ENCODE measurements around the gene R3HDML. TPM values are rescaled to one million over a fixed set of nuclear protein-coding genes. Genes with fewer than 3 reads are reported as not detected.
A peak's percentile ranks its signal among the peaks of the same experiment; 100 is the strongest.

Gene R3HDML
- total RNA-seq, 2 donors from 2014 or later: not detected

DNA sequence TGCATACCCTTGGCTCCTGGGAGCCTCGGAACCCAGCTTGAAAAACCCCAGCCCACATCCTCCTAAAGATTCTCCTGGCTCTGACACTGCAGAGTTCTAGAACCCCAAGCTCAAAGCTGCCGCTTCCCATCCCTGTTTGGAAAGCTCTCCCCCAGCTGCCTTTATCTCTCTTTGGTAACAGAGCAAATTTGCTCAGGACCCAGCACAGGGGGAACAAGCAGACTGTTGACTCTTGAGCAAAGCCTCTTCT lies 57.5 kb downstream of the R3HDML start:
- intact Hi-C loops (cut with DNase I): no loop called here
- no peak for DNase-seq (ENCODE audit: low spot score)

DNA sequence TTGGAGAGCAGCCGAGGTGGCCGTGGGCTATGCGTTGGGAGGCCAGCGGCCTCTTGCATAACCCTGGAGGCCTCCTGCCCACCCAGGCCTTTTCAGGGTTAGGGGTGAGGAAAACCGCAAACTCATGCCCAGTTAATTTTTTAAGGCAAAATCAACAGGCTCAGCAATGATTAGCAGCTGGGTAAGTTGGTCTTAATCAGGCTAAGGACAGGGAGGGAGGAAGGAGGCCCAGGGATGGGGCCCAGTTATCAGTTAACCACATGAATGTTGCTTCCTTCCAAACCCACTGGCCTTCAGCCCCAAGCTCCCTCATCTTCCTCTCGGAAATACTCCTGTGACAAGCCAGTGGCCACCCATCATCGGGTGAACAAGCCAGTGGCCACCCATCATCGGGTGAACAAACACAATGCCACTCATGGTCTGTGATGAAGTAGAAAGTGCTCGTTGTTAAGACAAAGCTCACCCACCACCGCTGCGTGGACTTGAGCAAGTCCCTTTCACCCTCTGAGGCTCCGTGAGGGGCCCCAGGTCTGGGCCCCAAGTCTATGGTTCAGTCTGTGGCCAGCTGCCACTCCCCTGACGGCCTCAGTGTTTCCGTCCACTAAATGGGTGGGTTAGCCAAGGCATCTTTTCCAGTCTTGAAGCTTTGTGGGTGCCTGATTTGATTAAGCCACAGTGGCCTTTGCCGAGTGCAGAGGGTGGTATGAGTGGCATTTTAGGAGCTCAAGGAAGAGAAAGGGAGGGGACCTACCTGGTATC lies 58.0 kb downstream of the R3HDML start:
- DNase-seq (ENCODE audit: low spot score): no peak
- intact Hi-C loops (cut with DNase I): no loop called here

DNA sequence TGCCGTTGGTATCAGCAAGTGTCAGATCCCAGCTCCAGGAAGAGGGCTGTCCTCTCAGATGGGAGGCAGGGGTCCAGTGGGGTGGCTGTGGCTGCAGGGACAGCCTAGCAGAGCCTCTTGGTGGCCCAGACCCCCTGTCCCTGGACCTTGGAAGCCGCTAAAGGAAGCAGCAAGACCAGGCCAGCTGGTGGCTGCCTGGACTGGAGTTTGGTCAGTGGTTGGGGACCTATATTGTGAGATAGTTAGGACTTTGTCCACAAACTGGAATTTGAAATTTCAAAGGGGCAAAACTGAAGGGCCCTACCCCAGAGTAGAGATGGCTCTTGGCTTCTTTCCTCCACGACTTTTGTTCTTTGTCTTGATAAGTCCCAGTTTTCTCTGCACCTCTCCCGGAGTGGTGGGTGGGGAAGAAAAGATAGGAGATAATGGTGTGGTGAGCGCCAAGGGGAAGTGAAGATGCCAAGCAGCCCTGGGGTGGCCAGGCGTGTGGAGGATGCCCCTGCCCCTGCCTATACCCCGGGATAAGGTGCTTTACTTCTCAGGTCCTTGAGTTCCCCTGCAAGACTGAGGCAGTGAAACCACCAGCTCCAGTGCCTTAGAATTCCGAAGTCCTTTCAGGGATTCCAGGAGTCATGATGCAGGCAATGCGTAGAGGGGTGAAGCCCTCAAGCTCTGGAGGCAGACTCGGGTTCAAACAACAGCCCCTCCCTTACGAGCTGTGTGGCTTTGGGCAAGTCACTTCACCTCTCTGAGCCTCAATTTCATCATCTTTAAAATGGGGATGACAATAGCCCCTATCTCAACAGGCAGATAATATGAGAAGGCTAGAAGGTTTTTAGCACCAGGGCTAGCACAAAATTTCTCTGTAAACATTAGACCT lies 58.9 kb downstream of the R3HDML start:
- intact Hi-C loops (cut with DNase I): no loop called here
- DNase-seq (ENCODE audit: low spot score): peak; percentile 37

DNA sequence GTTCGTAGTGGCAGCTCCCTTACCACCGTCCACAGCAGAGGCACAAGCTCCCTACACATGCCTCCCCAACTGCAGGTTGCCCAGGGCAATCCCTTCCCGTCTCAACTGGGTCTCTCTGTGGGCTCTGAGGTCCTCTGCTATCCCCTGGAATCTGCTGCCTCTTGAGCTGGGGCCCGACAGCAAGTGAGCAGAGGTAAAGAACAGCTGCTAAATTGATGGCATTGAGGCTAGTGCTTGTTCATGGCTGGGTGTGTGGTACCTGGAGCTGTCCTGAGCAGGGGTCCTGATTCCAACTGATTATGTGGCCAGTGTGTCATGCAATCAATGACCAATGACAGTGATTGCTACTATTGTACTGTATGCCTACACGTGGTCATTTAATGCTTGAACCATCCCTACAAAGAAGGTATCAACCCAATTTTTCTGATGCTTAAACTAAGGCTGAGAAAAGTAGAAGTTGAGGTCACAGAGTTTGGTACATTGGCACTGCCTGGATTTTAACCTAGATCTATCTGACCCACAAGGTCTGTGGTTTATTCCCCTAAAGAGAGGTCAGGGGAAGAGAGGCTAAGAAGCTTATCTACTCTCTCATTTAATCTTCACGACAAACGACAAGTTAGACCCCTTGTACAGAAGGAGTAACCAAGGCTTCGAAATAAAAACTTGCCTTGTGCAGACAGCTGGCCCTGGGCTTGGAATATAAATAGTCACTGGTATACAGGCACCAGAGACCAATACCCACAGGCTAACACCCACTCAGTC lies 59.7 kb downstream of the R3HDML start:
- intact Hi-C loops (cut with DNase I): no loop called here
- DNase-seq (ENCODE audit: low spot score): peak; percentile 24

DNA sequence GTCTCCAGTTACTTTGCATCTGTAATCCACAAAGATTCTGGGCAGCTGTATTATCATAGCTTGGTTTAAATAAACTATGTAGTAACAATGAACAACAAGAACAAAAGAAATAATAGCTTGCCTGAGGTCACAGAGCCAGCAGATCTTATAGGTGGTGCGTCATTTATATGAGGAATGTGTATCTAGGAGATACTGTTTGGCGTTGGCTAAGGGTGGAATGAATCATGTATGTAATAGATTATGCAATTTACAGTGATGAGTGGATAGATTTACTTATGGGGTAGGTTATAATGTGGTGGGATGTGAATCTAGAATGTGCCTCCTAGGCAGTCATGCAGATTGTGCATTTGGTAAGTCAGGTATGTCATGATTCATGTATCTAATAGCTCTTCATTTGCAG lies 61.5 kb downstream of the R3HDML start:
- DNase-seq (ENCODE audit: low spot score): no peak
- intact Hi-C loops (cut with DNase I): no loop called here

DNA sequence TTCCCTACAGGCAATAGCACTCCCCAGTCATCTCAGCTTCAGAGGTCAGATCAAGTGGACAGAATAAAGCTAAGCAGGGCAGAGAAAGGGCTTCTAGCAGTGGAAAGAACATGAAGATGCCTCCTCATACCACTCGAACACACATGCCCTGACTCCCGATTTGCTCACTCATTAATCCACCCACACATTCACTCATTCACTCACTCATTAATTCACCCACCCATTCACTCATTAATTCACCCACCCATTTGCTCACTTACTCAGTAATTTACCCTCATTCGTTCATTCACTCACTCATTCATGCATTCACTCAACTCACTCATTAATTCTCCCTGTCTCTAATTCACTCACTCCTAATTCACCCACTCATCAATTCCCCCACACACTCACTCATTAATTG lies 62.6 kb downstream of the R3HDML start:
- intact Hi-C loops (cut with DNase I): no loop called here
- no peak for DNase-seq (ENCODE audit: low spot score)

DNA sequence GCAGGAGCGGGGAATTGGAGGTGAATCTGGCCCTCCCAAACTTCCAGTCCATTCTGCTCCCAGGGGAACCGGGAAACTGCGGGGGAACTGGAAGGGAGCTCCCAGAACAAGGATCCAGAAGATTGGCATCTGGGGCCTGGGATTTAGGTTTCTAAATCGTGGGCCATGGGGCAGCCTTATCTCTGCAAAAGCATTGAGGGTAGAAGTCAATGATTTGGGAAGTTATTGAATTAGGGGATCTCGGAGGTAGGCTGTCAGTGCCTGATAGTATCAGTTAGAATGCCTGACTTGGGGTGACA lies 63.8 kb downstream of the R3HDML start:
- no peak for DNase-seq (ENCODE audit: low spot score)
- intact Hi-C loops (cut with DNase I): no loop called here

Other genes starting within 250 kb of the R3HDML start
- gene JPH2, start 149.9 kb upstream of the R3HDML start, total RNA-seq: 100 to 1,000 TPM; 121 to 130 TPM
- 10 to 100 TPM; 24.3 to 27.3 TPM for gene OSER1, start 126.3 kb upstream of the R3HDML start, total RNA-seq
- gene GDAP1L1, start 89.7 kb upstream of the R3HDML start, total RNA-seq: not detected
- gene FITM2, start 25.8 kb upstream of the R3HDML start, total RNA-seq: 10 to 100 TPM in 1 of 2 donors, 1 to 10 TPM in 1; 8.0 to 10.6 TPM
- gene HNF4A, start 18.7 kb downstream of the R3HDML start, total RNA-seq: not detected
- gene TTPAL, start 138.8 kb downstream of the R3HDML start, total RNA-seq: 10 to 100 TPM; 11.8 to 14.3 TPM
- gene SERINC3, start 185.0 kb downstream of the R3HDML start, total RNA-seq: 100 to 1,000 TPM in 1 of 2 donors, 10 to 100 TPM in 1; 95.0 to 104 TPM
- gene PKIG, start 245.5 kb downstream of the R3HDML start, total RNA-seq: 100 to 1,000 TPM; 125 to 246 TPM